Hematopoietic multipotent progenitor cell treated with erythropoietin and hydrocortisone succinate and interleukin-3 and kit ligand, for 17 days (in vitro differentiated cells): ENCODE data around the gene TRIM54.
A peak's percentile ranks its signal among the peaks of the same experiment; 100 is the strongest.
"Not testable (repeated sequence)": the region's sequence is repeated elsewhere in the genome, so short reads cannot be mapped to it uniquely, and the experiment has no call there.

Experiments used
- DNase-seq: peaks from one replicate; pipeline ENCODE4 v3.0.0-alpha.2; 2015; ENCODE audit warnings: low spot score

TRIM54 gene

GRCh38 chr2:27258051-27258450 lies 24.2 kb upstream of the TRIM54 start:
- no peak for DNase-seq

- DNase-seq, result no peak
These were observed 20.8 kb upstream of the TRIM54 start for GRCh38 chr2:27261241-27261925.

DNA sequence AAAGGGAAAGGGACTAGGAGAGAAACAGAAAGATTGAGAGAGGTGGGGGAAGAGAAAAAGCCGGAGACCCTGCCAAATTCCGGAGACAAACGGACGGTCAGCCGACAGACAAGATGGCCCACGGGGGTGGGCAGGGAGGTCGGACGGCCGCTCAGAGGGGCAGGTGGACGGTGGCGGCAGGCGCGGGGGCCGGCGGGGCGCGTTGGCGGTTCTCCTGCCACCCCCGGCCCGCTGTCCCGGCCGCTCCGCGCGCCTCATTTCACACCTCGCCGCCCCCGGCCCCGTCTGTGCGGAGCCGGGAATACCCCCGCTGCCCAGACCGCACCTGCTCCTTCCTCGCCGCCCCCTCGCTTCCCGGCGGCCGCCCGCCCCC lies 20.3 kb upstream of the TRIM54 start:
- no peak for DNase-seq

DNA sequence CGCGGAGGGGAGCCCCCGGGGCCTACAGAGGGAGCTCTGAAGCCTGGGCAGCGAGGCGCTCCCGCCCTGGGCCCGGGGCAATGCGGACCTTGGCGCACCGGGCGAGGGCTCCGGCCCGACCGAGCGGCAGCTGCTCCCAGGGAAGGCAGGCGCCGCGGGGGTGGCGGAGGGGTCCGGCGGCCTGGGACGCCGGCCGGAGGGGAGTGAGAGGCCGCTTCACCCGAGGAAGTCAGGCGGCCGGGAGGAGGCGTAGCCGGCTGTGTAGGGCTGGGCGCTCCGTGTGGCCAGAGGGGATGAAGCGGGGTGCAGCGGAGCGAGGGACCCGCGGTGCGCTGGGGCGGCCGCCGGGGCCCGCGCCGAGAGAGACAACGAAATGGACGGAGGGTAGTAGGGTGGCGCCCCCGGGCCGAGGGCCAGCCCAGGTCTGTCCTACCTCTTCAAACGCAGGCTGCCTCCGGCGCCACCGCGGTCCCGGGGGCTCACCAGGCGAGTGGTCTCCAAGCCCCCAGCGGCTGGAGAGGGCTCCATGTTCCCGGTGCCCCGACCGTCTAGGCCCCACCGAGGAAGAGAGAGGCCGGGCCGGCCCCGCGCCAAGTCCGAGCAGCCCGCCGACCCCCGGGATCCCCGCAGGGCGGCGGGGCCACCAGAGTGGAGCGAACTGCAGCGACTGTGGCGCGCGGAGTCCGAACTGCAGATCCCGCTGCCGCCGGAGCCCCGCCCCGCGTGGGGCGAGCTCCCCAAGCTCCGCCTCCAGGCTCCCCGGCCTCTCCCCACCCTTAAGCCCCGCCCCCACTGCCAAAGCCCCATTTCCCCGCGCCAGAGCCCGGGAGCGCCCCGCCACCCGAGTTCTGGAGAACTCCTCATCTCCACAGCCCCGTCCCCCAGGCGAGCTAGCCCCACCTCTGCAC lies 19.6 kb upstream of the TRIM54 start, which contains the start of gene SLC30A3:
SLC30A3 (minus strand) TSS at position 669 of the 908 bp plus-strand sequence; CDS start at position 528, 141 bp downstream.
- DNase-seq, result no peak

DNA sequence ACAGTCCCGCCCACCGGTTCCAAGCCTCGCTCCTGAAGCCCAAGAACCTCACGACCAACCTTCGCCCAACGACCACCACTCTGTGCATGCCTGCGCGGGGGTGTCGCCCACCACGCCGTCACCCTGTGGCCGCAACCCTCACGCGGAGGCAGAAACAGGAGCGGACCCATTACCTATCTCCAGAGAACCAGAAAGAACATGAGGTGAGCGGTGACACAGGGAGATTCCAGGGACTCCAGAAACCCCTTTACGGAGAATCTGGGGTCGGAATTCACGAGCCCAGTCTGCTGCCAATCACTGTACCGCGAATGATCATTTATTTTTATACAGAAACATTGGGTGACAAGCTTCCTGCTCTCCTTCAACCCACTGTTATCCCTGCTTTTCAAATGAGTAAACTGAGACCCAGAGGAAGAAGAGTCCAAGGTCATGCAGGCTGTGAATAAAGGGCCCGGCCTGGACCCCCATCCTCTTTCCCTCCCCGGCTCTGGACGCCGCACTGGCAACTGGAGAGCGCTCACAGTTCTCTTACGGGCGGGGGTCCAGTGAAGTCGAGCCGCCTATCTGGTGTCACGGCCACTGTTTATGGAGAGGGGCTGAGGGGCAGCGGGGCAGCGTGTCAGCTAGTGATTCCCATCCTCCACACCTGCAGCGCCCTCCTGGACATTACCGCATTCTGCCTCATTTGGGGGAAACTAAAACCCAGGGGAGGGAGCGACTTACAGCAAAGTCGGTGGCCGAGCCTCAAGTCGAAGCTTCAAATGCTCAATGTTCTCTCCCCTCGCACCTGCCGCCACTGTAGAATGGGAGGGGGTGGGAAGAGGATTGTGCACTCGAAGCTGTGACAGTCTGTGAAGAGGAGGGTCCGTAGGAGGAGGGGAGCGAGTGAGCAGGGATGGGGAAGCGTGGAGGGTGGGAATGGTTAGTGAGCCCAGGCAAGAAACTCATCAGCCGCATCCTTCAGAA lies 18.7 kb upstream of the TRIM54 start:
- no peak for DNase-seq

DNA sequence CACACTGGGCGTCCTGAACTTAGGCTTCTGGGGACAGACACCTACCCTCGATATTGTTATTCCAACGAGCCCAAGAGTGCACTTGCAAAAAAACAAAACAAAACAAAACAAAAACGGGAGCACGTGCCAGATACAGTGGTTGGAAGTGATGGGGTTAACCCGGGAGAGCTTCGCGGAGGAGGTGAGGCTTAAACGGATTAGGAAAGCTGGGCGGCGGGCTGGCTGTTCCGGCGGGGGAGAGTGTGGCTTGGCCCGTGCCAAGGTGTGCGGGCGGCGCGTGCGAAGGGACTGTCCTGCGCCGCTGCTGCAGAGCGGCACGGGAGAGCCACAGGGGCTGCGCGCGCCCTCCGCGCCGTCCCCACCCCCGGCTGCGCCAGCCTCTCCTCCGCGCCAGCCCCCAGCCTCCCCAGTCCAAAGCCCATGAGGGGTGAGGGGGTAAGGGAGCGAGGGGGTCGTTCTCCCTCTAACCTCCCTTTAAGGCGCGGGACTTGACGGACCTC lies 17.9 kb upstream of the TRIM54 start:
- no peak for DNase-seq

- DNase-seq, result peak; percentile 13
These were observed 17.3 kb upstream of the TRIM54 start for GRCh38 chr2:27264753-27265535.

DNA sequence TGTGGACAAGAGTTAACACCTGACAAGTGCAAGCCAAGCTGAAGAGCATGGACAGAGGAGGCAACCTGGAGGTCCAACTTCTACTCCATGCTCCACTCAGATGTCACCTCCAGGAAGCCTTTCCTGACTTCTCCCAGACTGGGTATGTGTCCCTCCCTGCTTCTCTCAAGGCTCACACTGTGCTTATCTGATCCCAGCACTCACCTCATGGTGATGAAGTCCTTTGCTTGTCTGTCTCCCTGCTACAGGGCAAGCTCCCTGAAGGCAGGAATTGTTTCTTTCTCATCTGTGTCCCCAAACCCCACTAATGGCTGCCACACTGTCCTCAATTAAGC lies 16.7 kb upstream of the TRIM54 start:
- no peak for DNase-seq

DNA sequence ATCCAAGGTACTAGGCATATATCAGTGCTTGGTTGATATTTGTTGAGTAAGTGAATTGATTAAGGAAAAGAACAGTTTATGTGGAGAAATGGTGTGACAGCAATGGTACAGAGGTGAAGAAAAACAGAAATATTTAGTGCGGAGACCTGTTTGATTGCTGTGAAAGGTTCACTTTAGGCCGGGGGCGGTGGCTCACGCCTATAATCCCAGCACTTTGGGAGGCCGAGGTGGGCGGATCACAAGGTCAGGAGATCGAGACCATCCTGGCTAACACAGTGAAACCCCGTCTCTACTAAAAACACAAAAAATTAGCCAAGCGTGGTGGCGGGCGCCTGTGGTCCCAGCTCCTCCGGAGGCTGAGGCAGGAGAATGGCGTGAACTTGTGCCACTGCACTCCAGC lies 13.9 kb upstream of the TRIM54 start:
- not testable (repeated sequence) for DNase-seq

DNA sequence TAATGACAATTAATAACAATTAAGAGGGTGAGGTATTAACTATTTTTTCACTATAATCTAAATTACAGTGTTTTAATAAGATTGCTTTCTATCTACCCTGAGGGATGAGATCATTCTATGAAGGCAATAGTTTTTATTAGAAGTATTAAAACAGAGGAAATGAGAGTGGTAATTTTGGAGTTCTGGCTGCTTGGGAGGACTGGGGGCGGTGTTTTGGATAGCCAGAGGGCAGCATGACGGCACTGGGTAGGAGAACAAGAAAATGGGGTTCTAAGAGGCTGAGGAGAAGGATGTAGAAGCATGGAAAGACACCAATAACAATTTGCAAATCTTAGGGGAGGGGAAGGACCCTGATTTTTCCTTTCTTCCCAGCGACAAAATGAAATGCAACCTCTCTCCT lies 12.1 kb upstream of the TRIM54 start:
- no peak for DNase-seq

DNA sequence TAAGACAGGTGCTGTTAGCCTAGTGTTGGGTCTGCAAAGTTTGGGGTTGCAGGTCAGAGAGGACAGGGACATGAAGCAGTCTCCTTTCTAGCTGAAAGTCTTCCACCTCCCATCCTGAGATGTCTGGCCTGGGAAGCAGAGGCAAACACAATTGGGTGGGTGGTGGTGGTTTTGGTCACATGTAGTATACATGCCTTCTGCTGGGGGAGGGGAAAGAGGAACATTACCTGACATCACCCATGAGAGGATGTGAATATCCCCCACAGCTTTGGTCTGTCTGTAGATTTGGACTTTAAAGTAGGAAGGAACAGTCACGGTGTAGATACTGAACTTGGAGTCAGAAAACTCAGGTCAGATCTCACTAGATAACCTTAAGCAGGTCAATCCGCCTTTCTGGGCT lies 11.6 kb upstream of the TRIM54 start:
- DNase-seq, result no peak

DNA sequence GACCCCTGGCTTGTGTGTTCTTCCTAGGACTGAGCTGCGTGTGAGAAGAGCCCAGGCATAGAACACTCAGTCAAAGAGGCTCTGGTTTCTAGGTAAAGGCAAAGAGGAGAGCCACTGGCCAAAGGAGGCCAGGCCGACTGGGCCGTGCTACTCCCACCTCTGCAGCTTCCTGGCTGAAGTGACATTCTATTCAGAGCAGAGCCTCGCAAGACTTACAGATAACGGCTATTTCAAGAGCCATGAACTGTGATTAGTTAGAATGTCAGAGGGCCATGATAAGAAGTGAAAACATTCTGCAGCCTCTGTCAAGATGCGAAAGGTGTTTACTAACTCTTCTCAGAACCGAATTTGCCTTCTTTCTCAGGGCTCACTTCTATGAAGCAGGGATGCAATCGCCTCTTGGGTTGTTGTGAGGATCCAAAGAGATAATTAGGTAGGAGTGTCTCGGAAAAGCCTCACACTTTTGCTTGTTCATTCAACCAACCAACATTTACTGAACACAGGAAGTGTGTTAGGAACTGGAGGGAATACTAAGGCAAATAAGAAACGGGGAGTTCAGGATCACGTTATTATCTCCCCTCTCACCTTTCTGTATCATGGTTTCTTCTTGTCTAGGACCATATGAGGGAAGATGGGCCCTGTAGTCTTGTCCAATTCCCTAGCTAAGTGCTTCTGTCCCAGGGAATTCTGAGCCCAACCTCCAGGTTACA lies 10.4 kb upstream of the TRIM54 start:
- no peak for DNase-seq

GRCh38 chr2:27272537-27273522 lies 9.4 kb upstream of the TRIM54 start:
- not testable (repeated sequence) for DNase-seq

DNA sequence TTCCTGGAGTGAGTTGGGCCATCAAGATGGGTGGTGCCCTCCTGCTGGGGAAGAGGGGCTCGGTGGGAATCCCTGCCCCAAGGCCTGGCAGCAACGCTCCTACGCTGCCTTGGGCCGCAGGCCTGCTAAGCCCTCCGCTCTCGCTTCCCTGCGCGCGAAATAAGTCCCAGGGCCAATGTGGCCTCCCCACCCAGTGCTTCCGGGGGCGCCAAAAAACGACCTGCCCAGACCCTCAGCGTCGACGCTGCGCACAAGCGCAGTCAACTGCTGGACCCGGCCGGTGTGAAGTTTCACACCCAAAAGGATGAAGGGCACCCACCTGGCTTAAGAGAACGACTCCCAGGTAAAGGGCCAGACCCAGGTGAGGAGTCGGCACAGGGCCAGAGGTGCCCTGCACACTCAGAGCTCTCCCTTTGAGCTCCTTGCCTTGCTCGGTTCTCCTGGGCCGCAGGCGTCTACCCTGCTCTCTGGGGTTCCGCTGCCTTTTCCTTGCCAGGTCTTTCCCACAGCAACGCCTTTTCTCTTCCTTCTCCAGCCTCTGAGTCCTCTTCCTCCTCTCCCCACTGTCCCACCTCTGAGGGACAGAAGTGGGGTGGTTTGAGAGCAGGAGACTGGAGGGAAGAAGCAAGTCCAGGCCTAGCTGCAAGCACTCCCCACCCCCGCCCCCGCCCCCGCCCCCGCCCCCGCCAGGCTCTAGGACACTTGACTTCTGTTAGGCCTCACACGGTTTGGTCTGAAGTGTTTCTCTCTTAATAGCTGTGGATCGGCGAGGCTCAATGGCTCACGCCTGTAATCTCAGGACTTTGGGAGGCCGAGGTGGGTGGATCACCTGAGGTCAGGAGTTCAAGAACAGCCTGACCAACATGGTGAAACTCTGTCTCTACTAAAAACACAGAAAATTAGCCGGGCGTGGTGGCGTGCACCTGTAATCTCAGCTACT lies 6.7 kb upstream of the TRIM54 start, which contains the start of gene DNAJC5G:
DNAJC5G (plus strand) TSS at position 223 of the 940 bp plus-strand sequence. CDS start 1,296 bp downstream, outside the sequence.
- DNase-seq, result no peak

DNA sequence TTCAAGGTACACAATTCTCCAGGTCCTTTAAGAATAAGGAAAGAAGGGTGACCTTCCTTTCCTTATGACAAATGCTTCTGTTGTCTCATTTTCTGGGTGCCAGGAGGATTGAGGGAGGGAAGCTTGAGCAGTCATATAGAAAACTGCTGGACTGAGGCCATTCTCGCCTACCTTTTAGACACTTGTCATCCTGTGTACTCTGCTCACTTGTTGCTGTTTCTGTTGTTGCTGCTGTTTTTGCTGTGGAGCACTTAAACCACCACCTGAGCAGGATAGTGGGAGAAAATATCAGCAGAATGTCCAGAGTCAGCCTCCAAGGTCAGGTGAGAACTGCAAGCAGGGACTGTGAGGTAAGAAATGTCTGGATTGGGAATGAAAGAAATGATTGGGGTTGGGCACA lies 4.2 kb upstream of the TRIM54 start:
- DNase-seq, result no peak

GRCh38 chr2:27280826-27281225 lies 1.4 kb upstream of the TRIM54 start:
- no peak for DNase-seq

GRCh38 chr2:27281442-27281841 lies 787 bp upstream of the TRIM54 start:
- DNase-seq, result no peak

DNA sequence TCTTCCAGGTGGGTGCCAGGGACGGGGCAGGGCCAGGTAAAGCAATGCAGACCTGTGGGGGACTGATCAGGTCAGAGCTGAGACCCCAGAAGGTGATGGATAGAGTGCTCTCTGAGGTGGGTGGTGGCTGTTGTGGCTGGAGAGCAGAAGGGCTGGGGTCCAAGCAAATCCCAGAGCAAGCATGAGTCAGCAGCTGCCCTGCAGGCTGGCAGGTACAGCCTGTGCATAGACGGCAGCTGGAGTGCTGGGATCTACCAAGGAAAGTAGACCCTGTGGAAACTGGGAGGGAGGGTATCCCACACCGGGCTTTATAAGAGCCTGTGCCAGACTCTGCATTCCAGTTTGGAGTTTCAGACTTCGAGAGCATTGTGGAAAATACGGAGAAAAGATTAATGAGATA lies 663 bp downstream of the TRIM54 start:
- no peak for DNase-seq
